CD4-positive, alpha-beta T cell (primary cell): ENCODE results near the gene IL7R. TPM values are rescaled to one million over a fixed set of nuclear protein-coding genes. Genes with fewer than 3 reads are reported as not detected.
A peak's percentile ranks its signal among the peaks of the same experiment; 100 is the strongest.

Experiments
- ATAC-seq: fragments of 200-7000 bp; cut with Tn5 transposase; one replicate; pipeline ENCODE4 v1.10.0; 2022; ENCODE audit warnings: mild to moderate bottlenecking; ENCODE audit not compliant: poor library complexity
- CTCF ChIA-PET: fragments of 350-600 bp; sonication (Branson Sonifier 250); formaldehyde crosslinking; loops from one replicate; lab custom pipeline; 2021; ENCODE audit warnings: antibody characterized with exemption, inconsistent platforms; lab: Charles Lee
- POLR2A ChIA-PET: fragments of 350-600 bp; sonication (Branson Sonifier 250); formaldehyde crosslinking; loops from one replicate; lab custom pipeline; 2021; ENCODE audit warnings: antibody characterized with exemption, inconsistent platforms; lab: Charles Lee
- DNase-seq, 14 experiments: peaks; one replicate each; pipeline ENCODE4 v3.0.0-alpha.2; 2013 to 2020; ENCODE audit warnings: mixed read lengths in 2 of 14
- H3K27ac ChIP-seq, 2 donors: one replicate each; pipeline versions ENCODE4 v1.5.1 to v1.7.0; 2013; ENCODE audit warnings: low read length in 2 of 2, low read depth in 1 of 2, mild to moderate bottlenecking in 1 of 2
- H3K27me3 ChIP-seq, 2 experiments: 1 replicate in 1 of 2; 2 replicates in 1 of 2; pipeline versions ENCODE4 v1.6.1 to v1.7.0; 2013; ENCODE audit warnings: low read length in 2 of 2, control low read depth in 1 of 2, mild to moderate bottlenecking in 1 of 2, moderate library complexity in 1 of 2; ENCODE audit not compliant: insufficient read depth in 2 of 2, control insufficient read depth in 1 of 2
- H3K36me3 ChIP-seq: one replicate; pipeline ENCODE4 v1.6.1; 2013; ENCODE audit warnings: low read length, control low read depth; ENCODE audit not compliant: insufficient read depth
- H3K4me1 ChIP-seq: one replicate; pipeline ENCODE4 v1.6.1; 2013; ENCODE audit warnings: low read length, control low read depth; ENCODE audit not compliant: insufficient read depth
- H3K4me3 ChIP-seq: one replicate; pipeline ENCODE4 v1.5.1; 2013; ENCODE audit warnings: mild to moderate bottlenecking, low read length, moderate library complexity
- H3K9me3 ChIP-seq, 2 experiments: 1 replicate in 1 of 2; 2 replicates in 1 of 2; pipeline versions ENCODE4 v1.6.1 to v1.7.0; 2013; ENCODE audit warnings: low read length in 2 of 2, mild to moderate bottlenecking in 2 of 2, control low read depth in 1 of 2, moderate library complexity in 1 of 2; ENCODE audit not compliant: control insufficient read depth in 1 of 2, insufficient read depth in 1 of 2
- H3K27ac Mint-ChIP-seq: one replicate; pipeline ENCODE4 v1.8.0; 2020; ENCODE audit warnings: mixed read lengths
- H3K27me3 Mint-ChIP-seq: one replicate; pipeline ENCODE4 v1.8.0; 2021; ENCODE audit warnings: mixed read lengths
- H3K36me3 Mint-ChIP-seq: one replicate; pipeline ENCODE4 v1.8.0; 2021; ENCODE audit warnings: low read depth, mixed read lengths
- H3K4me1 Mint-ChIP-seq: one replicate; pipeline ENCODE4 v1.8.0; 2021; ENCODE audit warnings: low read depth, mixed read lengths
- H3K4me3 Mint-ChIP-seq: one replicate; pipeline ENCODE4 v1.8.0; 2020; ENCODE audit warnings: mild to moderate bottlenecking, mixed read lengths
- H3K9me3 Mint-ChIP-seq: one replicate; pipeline ENCODE4 v1.8.0; 2020; ENCODE audit warnings: mixed read lengths
- CTCF ChIP-seq: fragments of 200-600 bp; IDR thresholded peaks from one replicate; pipeline ENCODE4 v1.8.0; 2022; ENCODE audit warnings: antibody characterized with exemption, mild to moderate bottlenecking
- intact Hi-C, 2 experiments: fragments of 100-400 bp; cut with DNase I in 1 of 2; cut with micrococcal nuclease in 1 of 2; formaldehyde crosslinking; loops; one replicate each; pipeline versions ENCODE4 v1.15.1 to v1.9.0; 2023 to 2025; cut with DNase I, micrococcal nuclease
- total RNA-seq, 174 experiments: library from RNA in 2 of 174; stranded (reverse) in 2 of 174; gene quantifications; one replicate each; pipeline ENCODE4 v1.2.3 and lab custom pipeline; 2021 to 2026

Gene IL7R
- total RNA-seq, 2 experiments from 2014 or later, result 623 to 638 TPM

GRCh38 chr5:35859101-35859661 lies 2.5 kb downstream of the IL7R start:
- peak overlapping the region; percentile 93 for H3K4me3 Mint-ChIP-seq
- H3K27me3 Mint-ChIP-seq, result no peaks in the 10 kb centered on the region
- POLR2A ChIA-PET, result interaction anchor here (0.7 to 15.7 kb wide), 21 partner anchors 8 to 208 kb away, joined by 3 to 576 read pairs (median 14); no protein-coding TSS in a partner anchor
- Histone ChIP-seq H3K4me3 (peak overlapping the region; percentile 88), H3K27me3 (no peaks in the 10 kb centered on the region), H3K4me1 (peaks cover 23% of the 10 kb centered on the region), H3K36me3 (peaks cover 65% of the 10 kb centered on the region), H3K9me3 (no peaks in the 10 kb centered on the region), H3K27ac (peak overlapping the region; percentile 48 to 97)
- intact Hi-C loops, result loop anchor here (1.0 to 5.0 kb wide), 6 partner anchors 66 to 383 kb away; partner anchors contain the start of genes NADK2 (in 1 of the 2) and SPEF2 (in 1 of the 2)
- H3K36me3 Mint-ChIP-seq, result peaks cover 85% of the 10 kb centered on the region
- peak; percentile 35 for ATAC-seq
- peaks cover 73% of the 10 kb centered on the region for H3K4me1 Mint-ChIP-seq
- peak in 7 of 14 experiments; percentile 24 to 64 (median 48) for DNase-seq
- peak overlapping the region; percentile 99 for H3K27ac Mint-ChIP-seq
- TF ChIP-seq CTCF, result no peak
- CTCF ChIA-PET, result interaction anchor here (1.1 to 5.7 kb wide), 9 partner anchors 8 to 242 kb away, joined by 3 to 39 read pairs (median 5); partner anchors contain the start of gene SPEF2
- no peaks in the 10 kb centered on the region for H3K9me3 Mint-ChIP-seq

- H3K27me3 ChIP-seq, result no peaks in the 10 kb centered on the region
- H3K36me3 ChIP-seq, result peaks cover 79% of the 10 kb centered on the region
- H3K4me3 ChIP-seq, result peak overlapping the region; percentile 88
- intact Hi-C loops, result loop anchor here in 1 of 2 experiments (2.0 to 5.0 kb wide), 4 partner anchors 14 to 203 kb away; no protein-coding TSS in a partner anchor
- H3K9me3 Mint-ChIP-seq, result no peaks in the 10 kb centered on the region
- CTCF ChIA-PET, result interaction anchor here (1.4 to 5.7 kb wide), 4 partner anchors 49 to 209 kb away, joined by 3 to 39 read pairs (median 10); no protein-coding TSS in a partner anchor
- H3K27ac Mint-ChIP-seq, result peak overlapping the region; percentile 99
- TF ChIP-seq CTCF, result no peak
- H3K4me1 Mint-ChIP-seq, result peaks cover 73% of the 10 kb centered on the region
- H3K4me1 ChIP-seq, result peaks cover 15% of the 10 kb centered on the region
- DNase-seq (no peak), ATAC-seq (no peak)
- peaks cover 95% of the 10 kb centered on the region for H3K36me3 Mint-ChIP-seq
- H3K9me3 ChIP-seq, result no peaks in the 10 kb centered on the region
- H3K27ac ChIP-seq, result peak overlapping the region; percentile 24 to 63
- no peaks in the 10 kb centered on the region for H3K27me3 Mint-ChIP-seq
- H3K4me3 Mint-ChIP-seq, result peak overlapping the region; percentile 93
- POLR2A ChIA-PET, result interaction anchor here (1.1 to 15.7 kb wide), 12 partner anchors 13 to 201 kb away, joined by 3 to 576 read pairs (median 73); no protein-coding TSS in a partner anchor
These were observed 4.0 kb downstream of the IL7R start for GRCh38 chr5:35860686-35861085.

- TF ChIP-seq CTCF, result no peak
- H3K4me1 ChIP-seq, result peaks cover 11% of the 10 kb centered on the region
- CTCF ChIA-PET, result interaction anchor here (1.4 to 5.7 kb wide), 5 partner anchors 8 to 211 kb away, joined by 3 to 39 read pairs (median 13); no protein-coding TSS in a partner anchor
- peak overlapping the region; percentile 93 for H3K4me3 Mint-ChIP-seq
- POLR2A ChIA-PET, result interaction anchor here (1.0 to 15.7 kb wide), 9 partner anchors 7 to 243 kb away, joined by 3 to 576 read pairs (median 33); no protein-coding TSS in a partner anchor
- no peaks in the 10 kb centered on the region for H3K9me3 ChIP-seq
- peaks cover 72% of the 10 kb centered on the region for H3K4me1 Mint-ChIP-seq
- intact Hi-C loops, result loop anchor here in 1 of 2 experiments (2.0 to 5.0 kb wide), 4 partner anchors 13 to 204 kb away; no protein-coding TSS in a partner anchor
- peak overlapping the region; percentile 43 to 63 for H3K27ac ChIP-seq
- H3K36me3 ChIP-seq, result peaks cover 88% of the 10 kb centered on the region
- no peak for ATAC-seq
- H3K27ac Mint-ChIP-seq, result peak overlapping the region; percentile 99
- H3K9me3 Mint-ChIP-seq, result peaks cover 3% of the 10 kb centered on the region
- peak overlapping the region; percentile 88 for H3K4me3 ChIP-seq
- H3K27me3 Mint-ChIP-seq, result no peaks in the 10 kb centered on the region
- DNase-seq, result no peak
- no peaks in the 10 kb centered on the region for H3K27me3 ChIP-seq
- peaks cover 98% of the 10 kb centered on the region for H3K36me3 Mint-ChIP-seq
These were observed 5.0 kb downstream of the IL7R start for GRCh38 chr5:35861718-35862117.
